HG02970 (cell line): Measurements from ENCODE around the gene TOP2A.

Experiments
- ATAC-seq: cut with Tn5 transposase; IDR thresholded peaks from one replicate; pipeline ENCODE4 v1.9.1; 2021; ENCODE audit warnings: mild to moderate bottlenecking, moderate library complexity, moderate number of reproducible peaks; ENCODE audit not compliant: unreplicated experiment, low FRiP score

TOP2A gene

DNA sequence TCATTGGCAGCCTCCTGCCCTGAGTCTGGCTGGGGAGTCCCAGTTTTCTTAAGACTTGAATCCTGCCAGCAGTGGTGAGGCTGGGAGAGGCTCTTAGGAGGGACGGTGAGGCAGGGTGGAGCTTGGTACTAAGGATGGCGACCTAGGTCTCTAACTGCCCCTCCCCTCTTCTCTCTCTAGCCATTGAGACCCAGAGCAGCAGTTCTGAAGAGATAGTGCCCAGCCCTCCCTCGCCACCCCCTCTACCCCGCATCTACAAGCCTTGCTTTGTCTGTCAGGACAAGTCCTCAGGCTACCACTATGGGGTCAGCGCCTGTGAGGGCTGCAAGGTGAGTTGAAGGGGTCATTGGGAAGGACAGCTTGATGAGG, 69.6 kb downstream of the TOP2A start:
- no peak for ATAC-seq

DNA sequence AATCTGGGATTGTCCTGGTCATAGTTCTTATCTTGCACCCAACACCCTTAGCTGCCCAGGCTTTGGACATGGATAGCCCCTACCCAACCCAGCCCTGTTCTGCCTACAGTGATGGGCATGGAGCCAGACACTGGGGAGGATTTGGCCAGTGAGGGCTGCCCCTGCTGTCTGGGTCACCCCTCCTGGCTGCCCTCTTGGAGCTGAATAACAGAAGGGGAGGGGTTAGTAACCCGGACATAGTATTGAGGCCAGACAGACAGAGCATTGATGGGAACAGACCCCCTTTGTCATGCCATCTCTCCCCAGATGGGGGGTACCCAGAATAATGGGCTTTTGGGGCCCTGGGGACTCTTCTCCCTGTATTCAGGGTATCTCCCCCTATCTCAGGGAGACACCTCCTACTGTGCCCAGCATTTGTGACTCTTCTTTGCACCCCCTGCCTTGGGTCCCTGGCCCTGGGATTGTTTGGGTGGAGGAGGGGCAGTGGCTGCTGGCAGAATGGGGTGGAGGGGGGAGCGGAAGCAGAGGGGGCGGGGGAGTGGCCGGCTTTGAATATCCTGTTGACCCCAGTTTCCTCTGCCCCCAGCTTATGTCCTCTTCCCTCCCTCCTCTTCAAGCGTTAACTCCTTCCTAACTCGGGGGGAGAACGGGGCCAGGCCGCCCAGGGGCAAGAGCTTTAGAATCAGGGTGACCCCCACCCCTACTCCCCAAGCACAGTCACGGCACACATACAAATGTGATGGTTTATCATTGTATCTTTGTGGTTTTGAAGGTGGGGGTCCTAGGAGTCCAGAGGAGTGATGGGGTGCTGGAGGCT, 70.2 kb downstream of the TOP2A start:
- ATAC-seq, result no peak

DNA sequence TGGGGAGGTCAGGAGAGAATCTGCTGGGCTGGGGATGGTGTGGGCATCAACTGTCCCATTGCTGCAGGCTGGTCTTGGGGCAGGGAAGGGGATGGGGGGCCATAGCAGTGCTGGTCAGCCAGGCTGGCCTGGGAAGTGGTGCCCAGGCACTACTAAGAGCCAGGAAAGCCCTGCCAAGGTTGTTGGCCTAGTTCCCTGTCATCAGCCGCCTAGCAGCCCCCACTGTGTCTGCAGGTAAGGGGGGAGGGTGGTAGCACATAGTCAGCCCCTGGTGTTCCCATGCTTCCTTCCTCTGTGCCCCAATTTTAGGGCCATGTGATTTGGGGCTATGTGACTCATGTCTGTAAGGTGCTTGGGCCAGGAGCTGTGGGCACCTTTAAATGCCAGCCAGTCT, 70.9 kb downstream of the TOP2A start:
- no peak for ATAC-seq

DNA sequence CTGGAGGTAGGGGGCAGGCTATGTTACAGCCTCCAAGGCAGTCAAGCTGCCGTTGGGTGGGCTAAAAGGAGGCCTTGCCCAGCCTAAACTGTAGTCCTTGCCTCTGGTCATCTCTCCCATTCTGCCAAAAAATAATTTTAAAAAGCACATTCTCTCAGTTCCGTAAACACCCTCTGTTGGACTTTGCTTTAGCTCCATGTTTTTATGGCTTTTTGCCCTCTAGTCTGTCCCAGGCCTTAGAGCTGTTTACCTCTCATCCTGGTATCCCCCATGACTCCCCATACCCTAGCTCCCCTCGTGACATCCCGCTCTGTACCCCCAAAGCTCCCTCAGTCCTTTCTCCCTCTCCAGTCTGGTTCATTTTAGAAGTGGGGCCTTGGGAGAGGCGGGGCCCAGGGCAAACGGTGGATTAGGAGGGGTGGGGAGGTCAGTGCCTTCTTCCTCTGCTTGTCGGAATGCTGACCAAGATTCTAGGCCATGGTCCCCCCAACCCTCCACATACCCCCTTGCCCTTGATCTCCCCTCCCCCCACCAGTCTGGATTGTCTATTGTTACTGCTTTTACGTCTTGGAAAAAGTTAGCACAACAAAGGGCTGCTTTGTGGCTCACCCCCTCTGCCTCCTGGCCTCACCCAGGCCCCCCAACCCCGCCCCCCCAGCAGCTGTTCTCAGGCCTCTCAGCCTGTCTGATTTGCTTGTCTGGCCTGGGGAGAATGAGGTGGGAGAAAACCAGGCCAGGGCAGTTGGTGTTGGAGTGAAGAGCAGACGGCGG, 71.5 kb downstream of the TOP2A start:
- no peak for ATAC-seq

DNA sequence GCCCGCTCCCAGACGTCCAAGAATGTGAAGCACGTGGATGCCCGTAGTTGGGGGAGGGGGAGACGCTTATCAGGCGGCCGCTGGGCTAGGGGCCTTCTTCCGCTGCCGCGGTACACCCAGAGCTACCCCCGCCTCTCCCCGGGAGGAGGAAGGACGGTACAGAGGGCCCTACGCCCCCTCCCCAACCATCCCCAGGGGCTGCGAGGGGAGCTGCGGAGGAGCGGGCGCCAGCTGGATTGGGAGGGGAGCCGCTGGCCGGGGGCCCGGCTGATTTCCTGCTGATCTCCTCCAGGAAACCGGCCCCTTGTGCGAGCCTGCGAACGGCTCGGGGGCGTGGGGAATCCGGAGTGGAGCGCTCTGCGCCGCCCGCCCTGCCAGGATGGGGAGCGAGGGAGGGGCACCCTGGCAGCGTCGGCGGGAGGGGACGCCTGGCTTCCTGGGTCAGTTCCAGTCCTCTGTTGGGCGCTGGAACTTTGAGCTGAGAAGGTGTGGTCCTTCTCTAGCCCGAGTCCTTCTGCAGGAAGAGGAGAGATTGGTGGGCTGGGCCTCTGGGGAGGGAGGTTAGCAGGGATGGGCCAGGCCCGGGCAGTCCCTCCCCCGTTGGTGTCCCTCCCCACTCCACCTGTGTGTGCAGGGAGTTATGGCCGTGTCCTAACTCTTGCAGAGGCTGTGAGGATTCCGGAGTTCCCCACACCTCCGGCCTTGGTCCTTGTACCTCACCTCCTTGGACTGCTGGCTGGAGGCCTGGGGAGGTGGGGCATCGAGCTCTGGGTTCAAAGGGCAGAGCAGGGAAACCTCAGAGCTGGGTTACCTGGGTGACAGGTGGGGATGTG, 72.3 kb downstream of the TOP2A start:
- ATAC-seq, result no peak

DNA sequence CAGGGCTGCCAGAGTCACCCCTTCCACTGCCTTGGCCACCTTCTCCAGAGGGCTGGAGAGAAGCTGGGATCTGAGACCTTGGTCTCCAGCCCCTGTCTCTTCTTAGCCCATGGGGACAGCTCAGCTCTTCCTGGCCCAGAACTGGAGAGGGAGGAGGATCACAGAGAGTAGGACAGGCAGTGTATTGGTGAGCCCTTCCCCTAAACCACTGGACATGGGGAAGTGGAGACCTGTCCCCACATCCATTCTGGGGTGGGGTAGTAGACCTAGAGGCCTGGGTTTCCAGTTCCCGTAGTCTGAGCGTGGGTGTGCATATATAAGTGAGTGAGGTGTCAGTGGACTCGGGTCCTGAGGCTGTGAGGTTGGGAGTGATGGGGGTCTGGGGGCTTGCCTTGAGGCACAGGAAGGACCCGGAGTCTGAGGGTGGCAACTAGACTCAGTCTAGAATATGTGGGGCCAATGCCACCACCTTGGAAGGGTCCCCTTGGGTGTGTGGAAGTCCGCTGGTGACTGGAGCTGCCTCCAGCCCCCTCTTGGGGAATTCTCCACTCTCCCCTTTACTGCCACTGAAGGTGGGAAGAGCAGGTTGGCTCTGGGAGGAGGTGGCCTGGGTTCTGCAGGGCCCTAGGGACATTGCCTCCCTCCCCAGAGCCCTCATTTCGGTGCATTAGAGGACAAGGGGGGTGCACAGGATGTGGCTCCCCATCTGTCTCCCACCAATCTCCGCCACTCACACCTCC, 73.1 kb downstream of the TOP2A start:
- no peak for ATAC-seq

DNA sequence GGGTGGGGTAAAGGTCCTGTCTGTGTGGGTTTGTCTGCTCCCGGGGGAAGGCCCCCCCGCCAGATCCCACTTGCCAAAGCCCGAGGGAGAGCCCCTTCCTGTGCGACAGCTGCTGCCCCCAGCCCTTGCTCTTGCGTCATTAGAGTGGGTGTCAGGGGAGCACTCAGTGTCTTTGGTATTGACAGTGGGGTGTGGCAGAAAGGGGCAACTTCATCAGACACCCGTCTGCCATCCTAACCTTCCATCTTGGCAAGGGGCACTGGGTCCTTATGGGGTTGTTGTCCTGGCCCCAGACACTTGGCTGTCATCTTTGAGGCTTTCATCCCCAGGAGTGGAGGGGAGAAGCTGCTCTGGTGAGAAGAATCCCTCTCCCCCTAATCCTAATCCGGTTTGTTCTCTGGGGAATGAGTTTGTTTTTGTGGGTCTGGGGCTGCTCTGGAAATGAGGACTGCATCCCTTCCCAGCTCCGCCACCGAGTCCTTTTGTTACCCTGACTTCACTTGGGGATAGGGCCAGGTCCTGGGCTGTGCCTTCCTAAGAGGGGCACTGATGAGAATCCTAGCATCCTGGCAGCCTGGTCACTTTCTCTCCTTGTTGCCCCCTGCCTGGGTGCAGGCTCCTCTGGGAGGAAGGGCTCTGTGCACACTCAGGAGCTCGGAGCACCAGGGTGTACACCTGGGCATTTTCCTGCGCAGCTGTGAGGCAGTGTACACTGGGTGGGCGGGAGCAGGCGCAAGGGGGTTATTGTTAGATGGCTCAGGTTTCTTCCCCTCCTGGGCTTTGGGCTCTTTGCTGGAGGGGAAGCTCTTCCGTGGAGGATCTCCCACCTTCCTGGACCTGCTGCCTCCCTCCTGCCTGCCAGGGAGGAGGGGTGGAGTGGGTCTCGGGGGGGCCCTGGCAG, 74.2 kb downstream of the TOP2A start:
- no peak for ATAC-seq

DNA sequence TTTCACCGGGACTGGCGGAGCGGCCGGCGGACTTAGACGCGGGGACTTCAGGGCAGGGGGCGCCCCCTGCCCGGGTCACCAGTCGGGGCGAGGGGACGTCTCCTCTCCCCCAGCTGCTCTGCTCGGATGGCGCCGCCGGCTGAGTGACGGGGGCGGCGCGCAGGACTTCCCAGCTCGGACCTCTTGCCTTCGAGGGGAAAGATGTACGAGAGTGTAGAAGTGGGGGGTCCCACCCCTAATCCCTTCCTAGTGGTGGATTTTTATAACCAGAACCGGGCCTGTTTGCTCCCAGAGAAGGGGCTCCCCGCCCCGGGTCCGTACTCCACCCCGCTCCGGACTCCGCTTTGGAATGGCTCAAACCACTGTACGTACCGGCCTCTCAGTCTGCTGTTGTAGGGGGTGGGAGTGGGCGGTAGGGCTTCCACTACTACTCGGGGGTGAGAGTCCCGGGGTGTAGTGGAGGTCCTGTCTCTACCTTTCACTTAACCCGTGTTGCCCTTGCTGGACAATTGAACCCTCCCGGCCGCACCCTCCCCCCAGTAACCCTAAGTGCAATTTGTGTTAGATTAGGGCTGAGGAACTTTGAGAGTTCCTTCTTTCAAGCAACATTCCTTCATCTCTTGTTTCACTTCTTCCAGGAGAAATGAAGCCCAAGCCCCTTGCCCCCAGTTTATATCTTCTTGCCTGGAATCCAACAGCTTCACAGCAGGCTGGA, 75.0 kb downstream of the TOP2A start:
- ATAC-seq, result no peak

DNA sequence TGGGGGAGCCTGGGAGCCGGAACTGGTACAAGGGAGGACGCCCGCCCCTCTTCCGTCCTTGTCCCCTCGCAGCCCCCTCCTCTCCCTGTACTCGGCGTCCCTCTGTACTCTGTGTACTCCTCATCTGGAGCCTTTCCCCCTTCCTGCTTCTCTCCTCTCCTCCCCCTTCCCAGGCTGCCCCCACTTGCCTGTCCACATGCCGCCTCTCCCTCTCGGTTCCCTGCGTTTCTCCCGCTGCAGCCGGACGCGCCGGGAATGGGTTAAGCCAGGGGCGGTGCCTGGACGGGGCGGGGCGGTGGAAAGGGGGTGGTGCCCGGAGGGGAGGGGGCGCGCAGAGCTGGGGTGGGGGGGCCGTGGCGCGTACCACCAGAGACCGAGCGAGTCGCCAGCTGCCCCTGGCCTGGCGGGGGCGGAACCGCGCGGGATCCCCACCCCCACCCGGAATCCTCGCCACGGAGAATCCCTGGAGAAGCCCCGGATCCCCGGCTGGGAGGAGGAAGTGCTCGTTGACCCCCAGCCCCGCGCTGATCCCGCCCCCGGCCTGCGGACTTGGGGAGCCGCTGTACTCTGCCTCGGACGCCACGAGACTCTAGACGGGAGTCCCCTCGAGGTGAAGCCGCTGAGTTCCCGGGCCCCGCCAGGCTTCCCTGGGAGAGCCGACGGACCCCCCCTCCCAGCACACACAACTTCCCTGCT, 75.7 kb downstream of the TOP2A start:
- no peak for ATAC-seq

DNA sequence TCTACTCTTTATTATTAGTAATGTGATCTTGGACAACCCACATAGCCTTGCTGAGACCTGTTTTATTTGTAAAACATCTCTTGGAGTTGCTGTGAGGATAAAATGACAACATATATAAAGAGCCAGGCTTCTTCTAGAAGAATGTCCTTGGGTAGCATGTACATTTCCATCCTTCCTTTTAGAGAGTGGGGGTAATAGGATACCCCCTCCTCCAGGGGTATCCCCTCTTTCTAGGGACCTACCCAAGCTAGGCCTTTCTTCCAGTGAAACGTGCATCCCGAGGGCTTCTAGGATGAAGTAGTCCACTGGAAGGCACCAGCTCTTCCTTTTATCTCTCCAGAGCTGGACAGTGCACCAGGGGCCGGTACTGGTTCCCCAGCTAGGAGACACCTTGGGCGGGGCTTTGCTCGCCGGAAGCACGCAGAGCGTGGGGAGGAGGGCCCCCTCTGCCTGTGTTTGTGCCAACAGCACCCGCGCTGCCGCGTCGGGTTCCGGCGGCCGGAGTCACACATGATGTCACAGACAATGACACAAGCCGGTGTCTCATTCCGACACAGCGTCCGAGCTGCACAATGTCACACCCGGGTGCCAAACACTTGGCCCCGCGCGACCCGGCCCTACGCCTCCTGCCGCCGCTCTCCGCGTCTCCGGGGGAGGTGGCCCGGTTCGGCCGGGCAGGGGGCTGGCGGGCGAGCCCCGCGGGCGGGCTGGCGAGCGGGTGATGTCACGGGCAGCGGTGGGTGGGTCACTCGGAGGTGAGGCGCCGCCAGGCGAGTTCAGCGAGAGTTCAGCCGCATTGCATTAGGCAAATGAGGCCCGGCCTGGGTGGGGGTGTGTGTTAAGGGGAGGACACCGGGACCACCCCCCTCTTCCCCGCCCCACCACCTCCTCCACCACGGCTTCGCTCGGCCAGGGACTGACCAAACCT, 76.6 kb downstream of the TOP2A start:
- no peak for ATAC-seq

DNA sequence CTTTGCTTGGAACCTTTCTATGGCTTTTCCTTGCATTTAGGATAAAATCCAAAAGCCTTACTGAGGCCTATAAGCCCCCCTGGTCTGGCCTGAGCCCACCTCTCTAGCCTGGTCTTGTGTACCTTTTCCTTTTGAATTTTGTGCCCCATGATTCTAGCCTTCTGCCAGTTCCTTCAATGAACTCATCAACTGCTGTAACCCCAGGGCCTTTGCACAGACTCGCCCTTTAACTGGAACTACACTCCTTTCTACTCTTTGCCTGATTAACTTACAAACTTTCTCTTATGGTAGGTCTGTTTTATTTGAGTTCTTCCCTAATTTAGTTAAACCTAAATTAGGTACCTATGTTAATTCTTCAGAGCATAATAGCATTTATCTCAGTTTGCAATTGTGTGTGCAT, 77.4 kb downstream of the TOP2A start:
- ATAC-seq, result no peak

DNA sequence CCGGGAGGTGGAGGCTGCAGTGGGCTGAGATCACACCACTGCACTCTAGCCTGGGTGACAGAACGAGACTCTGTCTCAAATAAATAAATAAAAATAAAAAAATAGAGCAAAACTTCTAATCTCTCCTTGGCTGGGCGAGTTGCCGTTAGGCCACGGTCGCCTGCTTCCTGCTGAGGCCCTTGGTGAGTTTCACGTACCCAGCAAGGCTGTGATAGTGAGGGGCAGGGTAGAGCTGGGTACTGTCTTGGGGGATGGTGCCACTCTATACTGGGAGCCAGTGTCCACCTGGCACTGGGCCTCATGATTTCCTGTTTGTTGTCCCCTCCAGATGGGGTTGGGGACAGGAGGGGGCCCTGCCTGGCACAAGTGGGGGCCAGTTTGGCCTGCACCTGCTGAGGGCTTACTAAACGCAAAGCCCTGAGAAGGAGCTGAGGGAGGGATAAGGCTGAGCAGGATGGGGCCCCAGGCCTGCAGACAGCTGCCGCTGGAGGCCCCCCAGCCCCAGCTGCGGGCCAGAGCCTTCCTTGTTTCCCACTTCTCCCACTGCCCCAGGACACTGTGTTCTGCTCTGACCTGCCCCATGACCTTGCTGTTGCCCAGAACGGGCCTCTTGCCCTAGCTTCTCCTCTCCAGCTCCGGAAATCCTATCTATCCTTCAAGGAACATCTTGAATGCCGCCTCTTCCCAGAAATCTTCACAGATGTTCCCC, 78.6 kb downstream of the TOP2A start:
- no peak for ATAC-seq
